C4-2B (cell line): ENCODE data around the gene PDCD1.

ENCODE experiments used
- H3K27ac ChIP-seq: fragments of 450-650 bp; 2 replicates; pipeline ENCODE4 v1.5.1; 2017
- CTCF ChIP-seq: fragments of 450-650 bp; conservative IDR thresholded peaks from 2 replicates; pipeline ENCODE4 v1.5.1; 2017; ENCODE audit warnings: mild to moderate bottlenecking
- ZFX ChIP-seq: fragments of 450-650 bp; IDR thresholded peaks from 2 replicates; pipeline ENCODE4 v1.6.1; 2017

The PDCD1 gene

GRCh38 chr2:241842620-241843211 lies 16.0 kb downstream of the PDCD1 start:
- no peak for TF ChIP-seq CTCF
- no peak for TF ChIP-seq ZFX
- no peak overlapping the region for H3K27ac ChIP-seq

GRCh38 chr2:241842067-241842415 lies 16.7 kb downstream of the PDCD1 start:
- no peak for TF ChIP-seq ZFX
- no peak for TF ChIP-seq CTCF
- H3K27ac ChIP-seq = no peak overlapping the region

GRCh38 chr2:241841181-241842066 lies 17.3 kb downstream of the PDCD1 start:
- TF ChIP-seq ZFX (no peak), CTCF (no peak)
- H3K27ac ChIP-seq = no peak overlapping the region

GRCh38 chr2:241837197-241837965 lies 21.3 kb downstream of the PDCD1 start:
- TF ChIP-seq ZFX (no peak), CTCF (no peak)
- H3K27ac ChIP-seq = no peak overlapping the region

GRCh38 chr2:241836292-241836691 lies 22.4 kb downstream of the PDCD1 start:
- H3K27ac ChIP-seq = no peak overlapping the region
- TF ChIP-seq ZFX (no peak), CTCF (no peak; the same call in 1 of the 2 replicates)

GRCh38 chr2:241835611-241836010 lies 23.1 kb downstream of the PDCD1 start:
- H3K27ac ChIP-seq = no peak overlapping the region
- no peak for TF ChIP-seq CTCF
- no peak for TF ChIP-seq ZFX
